SK-N-MC (cell line): Measurements from ENCODE around the gene GALNTL6.

Source experiments
- EZH2 ChIP-seq: fragments of 200-600 bp; sonication (generic); IDR thresholded peaks from one replicate; pipeline ENCODE4 v1.6.1; 2017; ENCODE audit warnings: antibody characterized with exemption
- FOXP2 ChIP-seq: optimal IDR thresholded peaks from 2 replicates; pipeline ENCODE3; 2011; ENCODE audit warnings: mild to moderate bottlenecking, moderate library complexity; ENCODE audit not compliant: insufficient read depth; ENCODE audit errors: extremely low read length, control extremely low read depth
- POLR2AphosphoS5 ChIP-seq: IDR thresholded peaks from 2 replicates; pipeline ENCODE4 v1.6.1; 2012; ENCODE audit warnings: mild to moderate bottlenecking, low read depth, low read length, borderline replicate concordance

GRCh38 chr4:172865103-172865502 is 1051.9 kb downstream of the GALNTL6 start:
- no peak for TF ChIP-seq EZH2
- no peak for TF ChIP-seq POLR2AphosphoS5
- TF ChIP-seq FOXP2: no peak
